Sigmoid colon (tissue), 7 donors: Measurements from ENCODE around the gene AP2A1. TPM values are rescaled to one million over a fixed set of nuclear protein-coding genes. Genes with fewer than 3 reads are reported as not detected.

Experiments used
- DNase-seq: peaks from one replicate; pipeline ENCODE4 v3.0.0-alpha.2; 2019
- H3K27ac ChIP-seq, 4 donors: fragments of 200-600 bp; sonication (generic); one replicate each; pipeline ENCODE4 v1.5.1; 2016 to 2019; ENCODE audit warnings: mild to moderate bottlenecking in 1 of 4
- H3K27me3 ChIP-seq, 3 donors: fragments of 200-600 bp; sonication (generic); one replicate each; pipeline ENCODE4 v1.5.1; 2019; ENCODE audit warnings: mild to moderate bottlenecking in 1 of 3
- H3K36me3 ChIP-seq, 4 donors: fragments of 200-600 bp; sonication (generic); one replicate each; pipeline ENCODE4 v1.5.1; 2016 to 2019
- H3K4me1 ChIP-seq, 4 donors: fragments of 200-600 bp; sonication (generic); one replicate each; pipeline ENCODE4 v1.5.1; 2017 to 2019
- H3K4me3 ChIP-seq, 4 donors: fragments of 200-600 bp; sonication (generic); one replicate each; pipeline ENCODE4 v1.5.1; 2017 to 2019; ENCODE audit warnings: mild to moderate bottlenecking in 2 of 4, moderate library complexity in 1 of 4
- H3K9me3 ChIP-seq, 4 donors: fragments of 200-600 bp in 3 of 4; sonication (generic) in 3 of 4; one replicate each; pipeline versions ENCODE4 v1.5.1 to v1.6.1; 2013 to 2019
- EP300 ChIP-seq, 4 donors: sonication (generic); formaldehyde crosslinking; IDR thresholded peaks; one replicate each; pipeline ENCODE4 v1.6.1; 2017; ENCODE audit warnings: antibody characterized with exemption in 4 of 4
- POLR2A ChIP-seq, 2 donors: fragments of 450-650 bp; IDR thresholded peaks; one replicate each; pipeline ENCODE4 v1.6.1; 2016; ENCODE audit warnings: antibody characterized with exemption in 2 of 2, mild to moderate bottlenecking in 2 of 2, moderate library complexity in 2 of 2
- POLR2AphosphoS5 ChIP-seq, 4 donors: sonication (generic); formaldehyde crosslinking; IDR thresholded peaks; one replicate each; pipeline ENCODE4 v1.6.1; 2017; ENCODE audit warnings: antibody characterized with exemption in 4 of 4
- WGBS, 2 donors: extraction: QIAGEN DNeasy Blood & Tissue Kit; methylation state at CpG; one replicate each; pipeline ENCODE4 v1.1.7; 2013; 5-methylcytosine and 5-hydroxymethylcytosine counted together
- intact Hi-C: fragments of 100-400 bp; cut with DNase I; formaldehyde crosslinking; loops from one replicate; pipeline ENCODE4 v1.15.1; 2023
- polyA plus RNA-seq, 3 donors: library from polyadenylated mRNA; stranded (reverse); fragments of 200-250 nt; gene quantifications; one replicate each; pipeline ENCODE4 v1.2.3, GENCODE V29; 2013
- total RNA-seq, 4 donors: library from RNA; depleted of rRNA; stranded (reverse); fragments of >200 nt; gene quantifications; one replicate each; pipeline ENCODE4 v1.1.0, GENCODE V29; 2016
- TF ChIP-seq, protein P1 (sequence below), 4 experiments: fragments of 450-650 bp in 3 of 4; fragments of 200-600 bp in 1 of 4; IDR thresholded peaks; one replicate each; pipeline ENCODE4 v1.5.1; 2016 to 2019; ENCODE audit warnings: antibody characterized with exemption in 4 of 4, mild to moderate bottlenecking in 3 of 4, moderate library complexity in 2 of 4
- donor health status: healthy with polysubstance abuse.
- donor health status: Bipolar disorder and iron deficiency.
- donor health status: healthy.

Gene AP2A1
- total and polyA plus RNA-seq, 7 donors: 33.0 to 81.1 (median 50.7) TPM

DNA sequence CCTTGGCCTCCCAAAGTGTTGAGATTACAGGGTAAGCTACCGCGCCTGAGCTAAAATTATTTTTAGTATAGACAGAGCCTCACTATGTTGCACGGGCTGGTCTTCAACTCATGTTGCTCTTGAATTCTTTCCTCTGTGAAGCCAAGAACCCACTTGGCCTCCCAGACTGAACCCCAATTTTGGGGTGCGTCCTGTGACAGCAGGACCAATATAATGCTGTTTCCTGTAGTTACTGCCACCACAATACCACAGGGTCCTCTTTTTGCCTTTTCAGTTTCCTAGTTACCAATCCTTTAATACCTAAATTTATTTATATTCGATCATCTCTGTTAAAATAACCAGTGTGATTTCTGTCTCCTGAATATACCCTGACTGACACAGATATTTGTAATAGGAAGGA, 36.6 kb upstream of the AP2A1 start:
- Histone ChIP-seq H3K27me3 (no peaks in the 10 kb centered on the region), H3K27ac (no peak overlapping the region), H3K9me3 (no peaks in the 10 kb centered on the region), H3K4me1 (no peaks in the 10 kb centered on the region), H3K36me3 (no peaks in the 10 kb centered on the region), H3K4me3 (no peak overlapping the region)
- TF ChIP-seq POLR2A (IDR thresholded peaks at IDR 0.05) (no peak), POLR2AphosphoS5 (IDR thresholded peaks at IDR 0.05) (no peak), EP300 (IDR thresholded peaks at IDR 0.05) (no peak)
- TF ChIP-seq, protein P1, sequence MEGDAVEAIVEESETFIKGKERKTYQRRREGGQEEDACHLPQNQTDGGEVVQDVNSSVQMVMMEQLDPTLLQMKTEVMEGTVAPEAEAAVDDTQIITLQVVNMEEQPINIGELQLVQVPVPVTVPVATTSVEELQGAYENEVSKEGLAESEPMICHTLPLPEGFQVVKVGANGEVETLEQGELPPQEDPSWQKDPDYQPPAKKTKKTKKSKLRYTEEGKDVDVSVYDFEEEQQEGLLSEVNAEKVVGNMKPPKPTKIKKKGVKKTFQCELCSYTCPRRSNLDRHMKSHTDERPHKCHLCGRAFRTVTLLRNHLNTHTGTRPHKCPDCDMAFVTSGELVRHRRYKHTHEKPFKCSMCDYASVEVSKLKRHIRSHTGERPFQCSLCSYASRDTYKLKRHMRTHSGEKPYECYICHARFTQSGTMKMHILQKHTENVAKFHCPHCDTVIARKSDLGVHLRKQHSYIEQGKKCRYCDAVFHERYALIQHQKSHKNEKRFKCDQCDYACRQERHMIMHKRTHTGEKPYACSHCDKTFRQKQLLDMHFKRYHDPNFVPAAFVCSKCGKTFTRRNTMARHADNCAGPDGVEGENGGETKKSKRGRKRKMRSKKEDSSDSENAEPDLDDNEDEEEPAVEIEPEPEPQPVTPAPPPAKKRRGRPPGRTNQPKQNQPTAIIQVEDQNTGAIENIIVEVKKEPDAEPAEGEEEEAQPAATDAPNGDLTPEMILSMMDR (IDR thresholded peaks at IDR 0.05): no peak
- intact Hi-C loops: no loop called here
- DNase-seq: no peak
- 62 to 87% methylated on average over 5 of the region's 5 CpGs for WGBS, 2 donors

DNA sequence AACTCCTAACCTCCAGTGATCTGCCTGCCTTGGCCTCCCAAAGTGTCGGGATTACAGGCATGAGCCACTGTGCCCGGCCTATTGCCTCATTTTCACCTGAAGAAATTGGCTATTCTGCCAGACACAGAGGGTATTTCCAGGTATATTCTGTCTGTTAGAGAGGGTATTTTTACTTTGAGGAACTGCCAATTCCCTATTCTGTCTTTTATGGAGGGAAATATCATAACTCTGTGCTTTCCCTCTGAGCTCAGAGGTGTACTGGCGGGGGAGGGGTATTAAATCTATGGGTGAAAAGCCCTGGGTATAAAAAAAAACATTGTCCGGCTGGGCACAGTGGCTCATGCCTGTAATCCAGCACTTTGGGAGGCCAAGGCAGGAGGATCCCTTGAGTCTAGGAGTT, 28.5 kb upstream of the AP2A1 start:
- TF ChIP-seq POLR2AphosphoS5 (IDR thresholded peaks at IDR 0.05) (no peak), POLR2A (IDR thresholded peaks at IDR 0.05) (no peak), EP300 (IDR thresholded peaks at IDR 0.05) (no peak)
- TF ChIP-seq, protein P1 (IDR thresholded peaks at IDR 0.05): no peak
- Histone ChIP-seq H3K36me3 (no peaks in the 10 kb centered on the region), H3K27me3 (no peaks in the 10 kb centered on the region), H3K4me3 (no peak overlapping the region), H3K4me1 (no peaks in the 10 kb centered on the region), H3K27ac (no peak overlapping the region), H3K9me3 (no peaks in the 10 kb centered on the region)
- DNase-seq: no peak
- intact Hi-C loops: no loop called here
- WGBS, 2 donors: 56 to 81% methylated on average over 4 of the region's 4 CpGs

DNA sequence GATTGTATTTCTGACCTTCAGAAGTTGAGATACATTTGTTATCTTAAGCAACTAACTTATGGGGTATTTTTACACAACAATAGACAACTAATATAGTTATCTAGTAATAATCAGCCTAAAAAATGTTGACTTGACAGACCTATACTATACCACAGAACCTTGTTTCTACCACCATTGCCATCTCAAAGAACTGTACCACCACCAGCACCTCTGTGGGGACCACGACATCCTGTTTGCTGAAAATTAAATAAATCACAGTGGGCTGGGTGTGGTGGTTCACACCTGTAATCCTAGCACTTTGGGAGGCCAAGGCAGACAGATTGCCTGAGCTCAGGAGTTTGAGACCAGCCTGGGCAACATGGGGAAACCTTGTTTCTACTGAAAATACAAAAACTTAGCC, 27.7 kb upstream of the AP2A1 start:
- WGBS, 2 donors: 70 to 72% methylated on average over 1 of the region's 1 CpG
- H3K4me1 ChIP-seq: no peaks in the 10 kb centered on the region
- no peak for TF ChIP-seq EP300 (IDR thresholded peaks at IDR 0.05)
- TF ChIP-seq, protein P1 (IDR thresholded peaks at IDR 0.05): no peak
- no peak for TF ChIP-seq POLR2A (IDR thresholded peaks at IDR 0.05)
- TF ChIP-seq POLR2AphosphoS5 (IDR thresholded peaks at IDR 0.05): no peak
- no peak overlapping the region for H3K27ac ChIP-seq
- no peak for DNase-seq
- no peaks in the 10 kb centered on the region for H3K9me3 ChIP-seq
- no peaks in the 10 kb centered on the region for H3K36me3 ChIP-seq
- intact Hi-C loops: no loop called here
- H3K27me3 ChIP-seq: no peaks in the 10 kb centered on the region
- no peak overlapping the region for H3K4me3 ChIP-seq

DNA sequence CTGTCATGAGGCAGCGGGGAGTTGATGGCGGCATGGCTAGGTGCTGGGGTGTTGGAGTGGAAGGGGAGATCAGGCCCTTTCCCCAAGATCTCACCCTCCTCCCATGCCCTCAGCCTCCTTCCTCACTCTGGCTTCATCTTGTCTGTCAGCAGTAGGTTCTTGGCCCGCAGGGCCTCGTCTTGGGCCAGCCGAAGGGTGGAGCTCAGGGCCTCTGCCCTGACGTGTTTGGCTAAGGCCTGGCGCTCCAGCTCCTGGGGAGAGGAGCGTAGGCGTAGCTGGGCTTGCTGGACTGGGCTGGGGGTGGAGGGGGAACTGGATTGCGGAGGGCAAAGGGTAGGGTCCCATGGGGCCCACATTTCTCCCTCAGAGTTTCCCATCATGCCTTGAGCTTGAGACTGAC, 26.9 kb upstream of the AP2A1 start:
- intact Hi-C loops: no loop called here
- WGBS, 2 donors: 88 to 89% methylated on average over 10 of the region's 10 CpGs
- Histone ChIP-seq H3K4me1 (no peaks in the 10 kb centered on the region), H3K36me3 (no peaks in the 10 kb centered on the region), H3K4me3 (no peak overlapping the region), H3K9me3 (no peaks in the 10 kb centered on the region), H3K27me3 (no peaks in the 10 kb centered on the region), H3K27ac (no peak overlapping the region)
- TF ChIP-seq POLR2AphosphoS5 (IDR thresholded peaks at IDR 0.05) (no peak), EP300 (IDR thresholded peaks at IDR 0.05) (no peak), POLR2A (IDR thresholded peaks at IDR 0.05) (no peak)
- TF ChIP-seq, protein P1 (IDR thresholded peaks at IDR 0.05): no peak
- DNase-seq: no peak

DNA sequence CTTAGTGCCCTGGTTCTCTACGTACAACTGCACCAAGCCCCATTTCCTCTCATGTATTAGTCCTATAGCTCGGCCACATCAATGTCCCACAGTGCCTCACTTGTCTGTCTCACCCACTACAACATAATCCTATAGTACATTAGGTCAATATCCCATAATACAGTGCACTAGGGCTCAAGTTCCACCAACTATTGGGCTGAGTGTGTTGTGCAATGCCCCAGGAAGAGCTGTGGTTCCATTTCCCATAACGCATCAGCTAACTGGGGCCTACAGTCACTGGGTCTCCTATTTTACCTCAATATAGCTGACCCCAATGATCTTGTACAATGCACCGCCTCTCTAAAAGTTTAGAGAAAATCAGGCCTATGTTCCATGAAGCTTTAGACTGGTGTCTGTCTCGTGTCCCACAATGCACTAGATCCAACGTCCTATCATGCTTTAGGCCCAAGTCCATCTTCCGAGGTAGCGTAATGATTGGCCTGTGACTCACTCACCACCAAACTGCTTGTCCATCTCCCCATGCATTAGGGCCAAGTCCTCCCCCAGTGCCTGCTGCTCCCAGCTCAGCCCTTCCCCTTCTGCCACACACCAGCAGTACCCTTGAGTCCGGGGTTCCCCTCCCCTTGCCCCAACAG, 25.5 kb upstream of the AP2A1 start:
- TF ChIP-seq EP300 (IDR thresholded peaks at IDR 0.05) (no peak), POLR2AphosphoS5 (IDR thresholded peaks at IDR 0.05) (no peak), POLR2A (IDR thresholded peaks at IDR 0.05) (no peak)
- TF ChIP-seq, protein P1 (IDR thresholded peaks at IDR 0.05): no peak
- no peaks in the 10 kb centered on the region for H3K4me1 ChIP-seq

More for the DNA sequence above, 25.5 kb upstream of the AP2A1 start:
- intact Hi-C loops: no loop called here
- Histone ChIP-seq H3K27ac (no peak overlapping the region), H3K4me3 (no peak overlapping the region), H3K36me3 (no peaks in the 10 kb centered on the region), H3K27me3 (peaks cover 0 to 6% (median 0%) of the 10 kb centered on the region in 3 donors), H3K9me3 (no peaks in the 10 kb centered on the region)
- WGBS, 2 donors: 86 to 87% methylated on average over 9 of the region's 9 CpGs
- DNase-seq: no peak
